HG02623 (cell line): Measurements from ENCODE around the gene HSPG2.

ENCODE experiments used
- ATAC-seq: cut with Tn5 transposase; IDR thresholded peaks from one replicate; pipeline ENCODE4 v1.9.1; 2021; ENCODE audit warnings: moderate library complexity; ENCODE audit not compliant: unreplicated experiment

The HSPG2 gene

GRCh38 chr1:21884456-21885235 is 52.5 kb downstream of the HSPG2 start:
- no peak for ATAC-seq

- ATAC-seq: no peak
Measured at GRCh38 chr1:21882721-21883415, 54.2 kb downstream of the HSPG2 start.

GRCh38 chr1:21881250-21881649 is 55.9 kb downstream of the HSPG2 start:
- ATAC-seq: no peak

- no peak for ATAC-seq
Measured at GRCh38 chr1:21880619-21880970, 56.5 kb downstream of the HSPG2 start.

- no peak for ATAC-seq
Measured at GRCh38 chr1:21879928-21880618, 57.0 kb downstream of the HSPG2 start.

GRCh38 chr1:21878840-21879478 is 58.2 kb downstream of the HSPG2 start:
- no peak for ATAC-seq

- no peak for ATAC-seq
Measured at GRCh38 chr1:21878009-21878773, 58.9 kb downstream of the HSPG2 start.

- ATAC-seq: no peak
Measured at GRCh38 chr1:21876267-21876666, 60.8 kb downstream of the HSPG2 start.

- ATAC-seq: no peak
Measured at GRCh38 chr1:21875621-21876063, 61.5 kb downstream of the HSPG2 start.

- ATAC-seq: no peak
Measured at GRCh38 chr1:21874778-21875547, 62.1 kb downstream of the HSPG2 start.

- ATAC-seq: no peak
Measured at GRCh38 chr1:21874328-21874727, 62.8 kb downstream of the HSPG2 start.

- no peak for ATAC-seq
Measured at GRCh38 chr1:21873761-21874160, 63.3 kb downstream of the HSPG2 start.

GRCh38 chr1:21873174-21873573 is 63.9 kb downstream of the HSPG2 start:
- ATAC-seq: no peak

- ATAC-seq: no peak
Measured at GRCh38 chr1:21872445-21873079, 64.5 kb downstream of the HSPG2 start.

GRCh38 chr1:21871943-21872342 is 65.2 kb downstream of the HSPG2 start:
- ATAC-seq: no peak

- no peak for ATAC-seq
Measured at GRCh38 chr1:21870611-21871010, 66.5 kb downstream of the HSPG2 start.

- no peak for ATAC-seq
Measured at GRCh38 chr1:21869620-21870121, 67.4 kb downstream of the HSPG2 start.

- ATAC-seq: no peak
Measured at GRCh38 chr1:21868941-21869454, 68.1 kb downstream of the HSPG2 start.

GRCh38 chr1:21868482-21868881 is 68.6 kb downstream of the HSPG2 start:
- no peak for ATAC-seq
